Mesothelial cell of epicardium (in vitro differentiated cells): ENCODE measurements around the gene ZNF574. TPM values are rescaled to one million over a fixed set of nuclear protein-coding genes. Genes with fewer than 3 reads are reported as not detected.

Experiments
- DNase-seq, 2 experiments: peaks; one replicate each; pipeline ENCODE4 v3.0.0; 2021; ENCODE audit warnings: low spot score in 2 of 2; ENCODE audit not compliant: unreplicated experiment in 2 of 2
- H3K27ac Mint-ChIP-seq: 2 replicates; pipeline ENCODE4 v1.8.0; 2021; ENCODE audit warnings: mixed read lengths
- H3K27me3 Mint-ChIP-seq: 2 replicates; pipeline ENCODE4 v1.8.0; 2021; ENCODE audit warnings: low read depth, mixed read lengths
- H3K36me3 Mint-ChIP-seq: 2 replicates; pipeline ENCODE4 v1.8.0; 2021; ENCODE audit warnings: mixed read lengths
- H3K4me1 Mint-ChIP-seq: 2 replicates; pipeline ENCODE4 v1.8.0; 2021; ENCODE audit warnings: mixed read lengths
- H3K4me3 Mint-ChIP-seq: 2 replicates; pipeline ENCODE4 v1.8.0; 2021; ENCODE audit warnings: mild to moderate bottlenecking, moderate library complexity, mixed read lengths
- H3K9me3 Mint-ChIP-seq: 2 replicates; pipeline ENCODE4 v1.8.0; 2021; ENCODE audit warnings: mixed read lengths
- total RNA-seq: library from RNA; stranded (reverse); gene quantifications from 3 replicates; pipeline ENCODE4 v1.2.1, GENCODE V29; 2021
- TF ChIP-seq, protein P1 (sequence below): fragments of 200-600 bp; sonication (generic); IDR thresholded peaks from one replicate; pipeline ENCODE4 v1.5.0; 2021; ENCODE audit warnings: antibody characterized with exemption; ENCODE audit not compliant: unreplicated experiment

ZNF574 gene
- total RNA-seq, 1 donor from 2014 or later: 21.3 TPM

GRCh38 chr19:42110658-42111057, 34.7 kb downstream of the ZNF574 start:
- TF ChIP-seq, protein P1, sequence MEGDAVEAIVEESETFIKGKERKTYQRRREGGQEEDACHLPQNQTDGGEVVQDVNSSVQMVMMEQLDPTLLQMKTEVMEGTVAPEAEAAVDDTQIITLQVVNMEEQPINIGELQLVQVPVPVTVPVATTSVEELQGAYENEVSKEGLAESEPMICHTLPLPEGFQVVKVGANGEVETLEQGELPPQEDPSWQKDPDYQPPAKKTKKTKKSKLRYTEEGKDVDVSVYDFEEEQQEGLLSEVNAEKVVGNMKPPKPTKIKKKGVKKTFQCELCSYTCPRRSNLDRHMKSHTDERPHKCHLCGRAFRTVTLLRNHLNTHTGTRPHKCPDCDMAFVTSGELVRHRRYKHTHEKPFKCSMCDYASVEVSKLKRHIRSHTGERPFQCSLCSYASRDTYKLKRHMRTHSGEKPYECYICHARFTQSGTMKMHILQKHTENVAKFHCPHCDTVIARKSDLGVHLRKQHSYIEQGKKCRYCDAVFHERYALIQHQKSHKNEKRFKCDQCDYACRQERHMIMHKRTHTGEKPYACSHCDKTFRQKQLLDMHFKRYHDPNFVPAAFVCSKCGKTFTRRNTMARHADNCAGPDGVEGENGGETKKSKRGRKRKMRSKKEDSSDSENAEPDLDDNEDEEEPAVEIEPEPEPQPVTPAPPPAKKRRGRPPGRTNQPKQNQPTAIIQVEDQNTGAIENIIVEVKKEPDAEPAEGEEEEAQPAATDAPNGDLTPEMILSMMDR: no peak
- DNase-seq: no peak

DNA sequence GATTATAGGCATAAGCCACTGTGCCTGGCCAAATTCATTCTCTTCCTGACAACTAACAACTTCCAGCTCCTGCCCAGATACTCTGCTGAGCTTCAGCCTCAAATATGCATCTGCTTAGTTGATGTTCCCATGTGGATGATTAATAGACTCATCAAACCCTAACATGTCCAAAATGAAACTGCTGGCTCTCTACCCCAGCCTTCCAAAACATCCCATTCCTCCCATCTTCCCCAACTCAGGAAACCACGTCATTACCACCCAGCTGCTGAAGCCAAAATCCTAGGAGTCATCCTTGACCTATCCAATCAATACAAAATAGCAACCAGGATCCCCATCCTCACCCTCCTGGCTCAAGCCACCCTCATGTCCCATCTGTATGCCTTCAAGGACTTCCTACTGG, 35.4 kb downstream of the ZNF574 start:
- Mint-ChIP-seq H3K4me3 (no peak overlapping the region), H3K36me3 (no peaks in the 10 kb centered on the region), H3K9me3 (no peaks in the 10 kb centered on the region), H3K27ac (no peak overlapping the region), H3K4me1 (peaks cover 5% of the 10 kb centered on the region), H3K27me3 (peaks cover 16% of the 10 kb centered on the region)
- TF ChIP-seq, protein P1: no peak
- DNase-seq: no peak

More at GRCh38 chr19:42110658-42111057, 34.7 kb downstream of the ZNF574 start:
- Mint-ChIP-seq H3K36me3 (no peaks in the 10 kb centered on the region), H3K27me3 (peaks cover 24% of the 10 kb centered on the region), H3K27ac (no peak overlapping the region), H3K9me3 (no peaks in the 10 kb centered on the region), H3K4me1 (peaks cover 5% of the 10 kb centered on the region), H3K4me3 (no peak overlapping the region)

DNA sequence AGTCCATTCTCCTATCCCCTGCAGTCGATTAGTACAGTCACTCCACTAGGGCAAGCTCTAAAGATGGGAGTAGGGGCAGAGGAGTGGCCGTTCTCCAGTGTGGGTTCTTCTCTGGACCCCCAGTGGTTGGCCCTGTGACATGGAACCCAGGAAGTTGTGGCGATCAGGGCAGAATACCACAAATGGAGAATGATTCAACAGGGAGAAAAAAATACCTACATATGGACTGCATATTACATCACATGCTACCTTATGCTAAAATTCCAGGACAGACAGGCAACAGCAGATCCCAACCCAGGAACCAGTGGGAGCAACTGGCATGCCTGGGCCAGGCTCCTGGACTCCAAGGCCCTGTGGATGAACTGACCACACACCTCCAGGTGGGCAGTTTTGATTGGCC, 35.8 kb downstream of the ZNF574 start:
- no peak for DNase-seq
- Mint-ChIP-seq H3K27ac (no peak overlapping the region), H3K36me3 (no peaks in the 10 kb centered on the region), H3K4me1 (peaks cover 5% of the 10 kb centered on the region), H3K27me3 (peaks cover 14% of the 10 kb centered on the region), H3K4me3 (no peak overlapping the region), H3K9me3 (no peaks in the 10 kb centered on the region)
- TF ChIP-seq, protein P1: no peak

GRCh38 chr19:42113641-42114348, 37.8 kb downstream of the ZNF574 start:
- no peak for DNase-seq
- H3K9me3 Mint-ChIP-seq: no peaks in the 10 kb centered on the region
- TF ChIP-seq, protein P1: no peak
- H3K4me3 Mint-ChIP-seq: no peak overlapping the region
- no peaks in the 10 kb centered on the region for H3K36me3 Mint-ChIP-seq
- no peak overlapping the region for H3K27ac Mint-ChIP-seq
- H3K4me1 Mint-ChIP-seq: peaks cover 5% of the 10 kb centered on the region
- H3K27me3 Mint-ChIP-seq: peaks cover 8% of the 10 kb centered on the region

DNA sequence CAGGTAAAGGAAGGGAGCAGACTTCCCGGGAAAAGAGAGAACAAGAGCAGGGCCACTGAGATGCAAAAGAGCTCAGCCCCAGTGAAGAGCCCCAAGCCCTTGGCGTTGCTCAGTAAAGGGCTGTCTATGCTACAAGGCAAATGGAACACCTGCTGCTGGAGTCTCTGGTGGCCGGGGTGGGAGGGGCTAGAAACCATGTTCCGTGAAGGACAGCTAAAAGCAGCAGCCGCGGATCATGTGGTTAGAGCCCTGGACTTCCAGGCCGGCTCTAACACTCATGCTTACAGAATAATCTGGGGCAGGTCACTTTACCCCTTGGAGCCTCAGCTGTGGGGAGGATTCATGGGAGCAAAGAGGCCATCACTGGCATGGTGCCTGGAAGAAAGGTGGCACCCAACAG, 38.4 kb downstream of the ZNF574 start:
- Mint-ChIP-seq H3K27ac (no peak overlapping the region), H3K4me1 (peaks cover 5% of the 10 kb centered on the region), H3K4me3 (no peak overlapping the region), H3K36me3 (no peaks in the 10 kb centered on the region), H3K27me3 (peaks cover 8% of the 10 kb centered on the region), H3K9me3 (no peaks in the 10 kb centered on the region)
- TF ChIP-seq, protein P1: no peak
- no peak for DNase-seq
